Panc1 (cell line): ENCODE data around the gene DPP4.

Experiments
- CTCF ChIP-seq: fragments of 450-650 bp; IDR thresholded peaks from 2 replicates; pipeline ENCODE4 v1.5.1; 2017; ENCODE audit warnings: mild to moderate bottlenecking
- POLR2AphosphoS5 ChIP-seq: IDR thresholded peaks from 2 replicates; pipeline ENCODE4 v1.6.1; 2012; ENCODE audit warnings: mild to moderate bottlenecking, low read depth, low read length, moderate library complexity
- REST ChIP-seq, 2 experiments: IDR thresholded peaks; 2 replicates each; pipeline ENCODE4 v1.6.1; 2011 to 2012; ENCODE audit warnings: low read depth in 2 of 2, control low read depth in 1 of 2, low read length in 1 of 2, mild to moderate bottlenecking in 1 of 2, moderate library complexity in 1 of 2; ENCODE audit not compliant: insufficient read depth in 1 of 2
- TCF7L2 ChIP-seq: IDR thresholded peaks from 2 replicates; pipeline ENCODE4 v1.6.1; 2011; ENCODE audit warnings: mild to moderate bottlenecking, low read depth, low read length, inconsistent platforms

GRCh38 chr2:161976295-161976694 lies 97.7 kb downstream of the DPP4 start:
- no peak for TF ChIP-seq CTCF
- TF ChIP-seq POLR2AphosphoS5: no peak
- TF ChIP-seq TCF7L2: no peak
- no peak for TF ChIP-seq REST (IDR thresholded peaks at IDR 0.05; ENCODE audit: insufficient read depth in 1 of 2, low read depth in 2 of 2, low read length in 1 of 2)
